Prostate gland (tissue), 2 donors: ENCODE results near the gene ZNF148.

Source experiments
- CTCF ChIP-seq, 4 experiments: fragments of 200-600 bp in 2 of 4; fragments of 450-650 bp in 2 of 4; sonication (generic) in 2 of 4; IDR thresholded peaks; 1 replicate in 3 of 4; 2 replicates in 1 of 4; pipeline ENCODE4 v1.5.1; 2016 to 2019; ENCODE audit warnings: antibody characterized with exemption in 4 of 4, mild to moderate bottlenecking in 2 of 4, moderate library complexity in 2 of 4
- POLR2A ChIP-seq: fragments of 450-650 bp; IDR thresholded peaks from one replicate; pipeline ENCODE4 v1.6.1; 2016; ENCODE audit warnings: antibody characterized with exemption, mild to moderate bottlenecking
- POLR2AphosphoS5 ChIP-seq: sonication (generic); formaldehyde crosslinking; IDR thresholded peaks from one replicate; pipeline ENCODE4 v1.6.1; 2017; ENCODE audit warnings: antibody characterized with exemption

- TF ChIP-seq CTCF (IDR thresholded peaks at IDR 0.05) = no peak
- TF ChIP-seq POLR2A = no peak
- TF ChIP-seq POLR2AphosphoS5 = no peak
Observed at GRCh38 chr3:125186800-125187598, 188.1 kb downstream of the ZNF148 start.
